ENCODE data around the gene KDM2A. TPM values are rescaled to one million over a fixed set of nuclear protein-coding genes. Genes with fewer than 3 reads are reported as not detected.

Gene KDM2A
- total RNA-seq, 1 donor from 2014 or later = 97.5 TPM

GRCh38 chr11:67154726-67155125, 35.7 kb downstream of the KDM2A start:
- Mint-ChIP-seq H3K4me1 (ENCODE audit: unreplicated experiment) (peaks cover 10% of the 10 kb centered on the region), H3K36me3 (peaks cover 16% of the 10 kb centered on the region), H3K27me3 (no peaks in the 10 kb centered on the region), H3K9me3 (no peaks in the 10 kb centered on the region), H3K4me3 (no peak overlapping the region), H3K27ac (no peak overlapping the region)
- no peak for TF ChIP-seq CTCF (conservative IDR thresholded peaks at IDR 0.05)
- DNase-seq (ENCODE audit: extremely low spot score, unreplicated experiment) = no peak

GRCh38 chr11:67157691-67158090, 38.6 kb downstream of the KDM2A start:
- no peak overlapping the region for H3K4me3 Mint-ChIP-seq
- TF ChIP-seq CTCF (conservative IDR thresholded peaks at IDR 0.05) = no peak

GRCh38 chr11:67158221-67158620, 39.2 kb downstream of the KDM2A start:
- H3K27ac Mint-ChIP-seq = peak overlapping the region; percentile 52

More at GRCh38 chr11:67157691-67158090, 38.6 kb downstream of the KDM2A start:
- DNase-seq (ENCODE audit: extremely low spot score, unreplicated experiment) = no peak
- no peaks in the 10 kb centered on the region for H3K9me3 Mint-ChIP-seq
- H3K27ac Mint-ChIP-seq = peak overlapping the region; percentile 52
- H3K27me3 Mint-ChIP-seq = no peaks in the 10 kb centered on the region
- H3K4me1 Mint-ChIP-seq (ENCODE audit: unreplicated experiment) = peaks cover 17% of the 10 kb centered on the region
- peaks cover 9% of the 10 kb centered on the region for H3K36me3 Mint-ChIP-seq

GRCh38 chr11:67160045-67160444, 41.0 kb downstream of the KDM2A start:
- H3K36me3 Mint-ChIP-seq = peaks cover 17% of the 10 kb centered on the region
- H3K27ac Mint-ChIP-seq = no peak overlapping the region
- no peaks in the 10 kb centered on the region for H3K9me3 Mint-ChIP-seq
- no peak for TF ChIP-seq CTCF (conservative IDR thresholded peaks at IDR 0.05)
- H3K4me1 Mint-ChIP-seq (ENCODE audit: unreplicated experiment) = peaks cover 26% of the 10 kb centered on the region
- H3K27me3 Mint-ChIP-seq = no peaks in the 10 kb centered on the region
- no peak overlapping the region for H3K4me3 Mint-ChIP-seq
- no peak for DNase-seq (ENCODE audit: extremely low spot score, unreplicated experiment)

More at GRCh38 chr11:67158221-67158620, 39.2 kb downstream of the KDM2A start:
- Mint-ChIP-seq H3K4me3 (no peak overlapping the region), H3K9me3 (no peaks in the 10 kb centered on the region), H3K27me3 (no peaks in the 10 kb centered on the region), H3K36me3 (peaks cover 11% of the 10 kb centered on the region), H3K4me1 (ENCODE audit: unreplicated experiment) (peaks cover 22% of the 10 kb centered on the region)
- TF ChIP-seq CTCF (conservative IDR thresholded peaks at IDR 0.05) = no peak
- no peak for DNase-seq (ENCODE audit: extremely low spot score, unreplicated experiment)

- H3K36me3 Mint-ChIP-seq = peaks cover 24% of the 10 kb centered on the region
- no peaks in the 10 kb centered on the region for H3K9me3 Mint-ChIP-seq
- peaks cover 33% of the 10 kb centered on the region for H3K4me1 Mint-ChIP-seq (ENCODE audit: unreplicated experiment)
- DNase-seq (ENCODE audit: extremely low spot score, unreplicated experiment) = no peak
- no peaks in the 10 kb centered on the region for H3K27me3 Mint-ChIP-seq
- H3K4me3 Mint-ChIP-seq = no peak overlapping the region
- TF ChIP-seq CTCF (conservative IDR thresholded peaks at IDR 0.05) = no peak
- no peak overlapping the region for H3K27ac Mint-ChIP-seq
Observed at GRCh38 chr11:67160872-67161783, 42.1 kb downstream of the KDM2A start.
